A673 (cell line): ENCODE results near the gene NTNG2.
"Not testable (repeated sequence)": the region's sequence is repeated elsewhere in the genome, so short reads cannot be mapped to it uniquely, and the experiment has no call there.

Source experiments
- EZH2 ChIP-seq: fragments of 200-600 bp; sonication (generic); IDR thresholded peaks from 2 replicates; pipeline ENCODE4 v1.6.1; 2017; ENCODE audit warnings: borderline replicate concordance, low read depth, mild to moderate bottlenecking, mixed read lengths, antibody characterized with exemption, low read length; ENCODE audit not compliant: poor library complexity, severe bottlenecking
- TF ChIP-seq, protein P1 (sequence below): fragments of 300-800, 200-600 bp; sonication (generic); conservative IDR thresholded peaks from 2 replicates; pipeline ENCODE4 v1.5.1; 2017; ENCODE audit warnings: low read depth, mild to moderate bottlenecking, antibody characterized with exemption, low read length, moderate library complexity, mixed read lengths

- TF ChIP-seq, protein P1, sequence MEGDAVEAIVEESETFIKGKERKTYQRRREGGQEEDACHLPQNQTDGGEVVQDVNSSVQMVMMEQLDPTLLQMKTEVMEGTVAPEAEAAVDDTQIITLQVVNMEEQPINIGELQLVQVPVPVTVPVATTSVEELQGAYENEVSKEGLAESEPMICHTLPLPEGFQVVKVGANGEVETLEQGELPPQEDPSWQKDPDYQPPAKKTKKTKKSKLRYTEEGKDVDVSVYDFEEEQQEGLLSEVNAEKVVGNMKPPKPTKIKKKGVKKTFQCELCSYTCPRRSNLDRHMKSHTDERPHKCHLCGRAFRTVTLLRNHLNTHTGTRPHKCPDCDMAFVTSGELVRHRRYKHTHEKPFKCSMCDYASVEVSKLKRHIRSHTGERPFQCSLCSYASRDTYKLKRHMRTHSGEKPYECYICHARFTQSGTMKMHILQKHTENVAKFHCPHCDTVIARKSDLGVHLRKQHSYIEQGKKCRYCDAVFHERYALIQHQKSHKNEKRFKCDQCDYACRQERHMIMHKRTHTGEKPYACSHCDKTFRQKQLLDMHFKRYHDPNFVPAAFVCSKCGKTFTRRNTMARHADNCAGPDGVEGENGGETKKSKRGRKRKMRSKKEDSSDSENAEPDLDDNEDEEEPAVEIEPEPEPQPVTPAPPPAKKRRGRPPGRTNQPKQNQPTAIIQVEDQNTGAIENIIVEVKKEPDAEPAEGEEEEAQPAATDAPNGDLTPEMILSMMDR, result not testable (repeated sequence)
- not testable (repeated sequence) for TF ChIP-seq EZH2
These were observed 108.1 kb downstream of the NTNG2 start for GRCh38 chr9:132269704-132270516.
